ENCODE results near the gene NCOA3.
"Not testable (repeated sequence)": the region's sequence is repeated elsewhere in the genome, so short reads cannot be mapped to it uniquely, and the experiment has no call there.

Gene NCOA3

DNA sequence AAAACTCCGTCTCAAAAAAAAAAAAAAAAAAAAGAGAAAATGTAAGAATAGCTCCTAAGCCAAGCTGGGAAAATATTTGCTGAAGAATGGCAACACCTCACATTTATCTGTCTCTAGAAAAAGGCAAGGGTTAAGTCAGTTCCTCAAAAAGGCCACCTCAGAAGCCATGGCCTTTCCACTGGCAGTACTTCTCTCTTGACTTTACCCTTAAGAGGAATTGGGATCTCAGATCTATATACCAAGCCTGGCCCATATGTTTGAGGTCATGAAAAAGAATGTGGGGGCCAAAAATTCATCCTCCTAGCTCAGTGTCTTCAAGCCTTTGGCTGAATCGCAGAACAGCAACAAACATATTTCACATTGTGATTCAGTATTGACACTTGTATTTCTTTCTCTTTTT, 10.9 kb upstream of the NCOA3 start:
- DNase-seq (ENCODE audit: extremely low read depth, low read depth) = no peak
- TF ChIP-seq, protein P1, sequence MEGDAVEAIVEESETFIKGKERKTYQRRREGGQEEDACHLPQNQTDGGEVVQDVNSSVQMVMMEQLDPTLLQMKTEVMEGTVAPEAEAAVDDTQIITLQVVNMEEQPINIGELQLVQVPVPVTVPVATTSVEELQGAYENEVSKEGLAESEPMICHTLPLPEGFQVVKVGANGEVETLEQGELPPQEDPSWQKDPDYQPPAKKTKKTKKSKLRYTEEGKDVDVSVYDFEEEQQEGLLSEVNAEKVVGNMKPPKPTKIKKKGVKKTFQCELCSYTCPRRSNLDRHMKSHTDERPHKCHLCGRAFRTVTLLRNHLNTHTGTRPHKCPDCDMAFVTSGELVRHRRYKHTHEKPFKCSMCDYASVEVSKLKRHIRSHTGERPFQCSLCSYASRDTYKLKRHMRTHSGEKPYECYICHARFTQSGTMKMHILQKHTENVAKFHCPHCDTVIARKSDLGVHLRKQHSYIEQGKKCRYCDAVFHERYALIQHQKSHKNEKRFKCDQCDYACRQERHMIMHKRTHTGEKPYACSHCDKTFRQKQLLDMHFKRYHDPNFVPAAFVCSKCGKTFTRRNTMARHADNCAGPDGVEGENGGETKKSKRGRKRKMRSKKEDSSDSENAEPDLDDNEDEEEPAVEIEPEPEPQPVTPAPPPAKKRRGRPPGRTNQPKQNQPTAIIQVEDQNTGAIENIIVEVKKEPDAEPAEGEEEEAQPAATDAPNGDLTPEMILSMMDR (IDR thresholded peaks at IDR 0.05; ENCODE audit: low read depth, low read length) = no peak

DNA sequence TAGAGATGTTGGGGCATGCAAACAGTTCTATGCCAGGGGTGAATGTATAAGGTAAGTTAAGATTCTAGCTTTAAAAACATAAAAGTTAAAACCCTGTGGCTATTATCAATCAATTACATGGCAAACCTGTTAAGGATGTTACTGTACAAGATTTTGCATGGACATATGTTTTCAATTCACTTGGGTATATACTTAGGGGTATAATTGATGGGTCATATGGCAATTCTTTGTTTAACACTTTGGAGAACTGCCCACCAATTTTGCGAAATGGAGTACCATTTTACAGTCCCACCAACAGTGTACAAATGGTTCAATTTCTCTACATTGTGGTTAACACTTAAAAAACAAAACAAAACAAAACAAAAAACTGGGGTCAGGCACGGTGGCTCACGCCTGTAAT, 9.4 kb upstream of the NCOA3 start:
- no peak for DNase-seq (ENCODE audit: extremely low read depth, low read depth)
- TF ChIP-seq, protein P1 (IDR thresholded peaks at IDR 0.05; ENCODE audit: low read depth, low read length) = no peak

GRCh38 chr20:47493175-47493962, 8.3 kb upstream of the NCOA3 start:
- DNase-seq (ENCODE audit: extremely low read depth, low read depth) = peak; percentile 45
- TF ChIP-seq, protein P1 (IDR thresholded peaks at IDR 0.05; ENCODE audit: low read depth, low read length) = no peak

DNA sequence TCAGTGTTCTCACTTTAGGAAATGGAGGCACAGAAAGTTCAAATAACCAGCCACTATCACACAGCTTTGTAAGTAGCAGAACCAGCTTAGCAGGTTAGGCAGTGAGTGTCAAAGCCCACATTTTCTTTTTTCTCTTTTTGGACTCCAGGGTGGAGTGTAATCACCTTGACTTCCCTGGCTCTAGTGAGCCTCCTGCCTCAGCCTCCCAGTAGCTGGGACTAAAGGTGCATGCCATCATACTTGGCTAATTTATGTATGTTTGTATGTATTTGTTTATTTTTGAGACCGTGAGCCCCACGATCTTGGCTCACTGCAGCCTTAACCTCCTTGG, 7.8 kb upstream of the NCOA3 start:
- no peak for DNase-seq (ENCODE audit: extremely low read depth, low read depth)
- TF ChIP-seq, protein P1 (IDR thresholded peaks at IDR 0.05; ENCODE audit: low read depth, low read length) = no peak

GRCh38 chr20:47494606-47495005, 7.1 kb upstream of the NCOA3 start:
- not testable (repeated sequence) for DNase-seq (ENCODE audit: extremely low read depth, low read depth)

GRCh38 chr20:47496118-47496517, 5.6 kb upstream of the NCOA3 start:
- no peak for DNase-seq (ENCODE audit: extremely low read depth, low read depth)
- TF ChIP-seq, protein P1 (IDR thresholded peaks at IDR 0.05; ENCODE audit: low read depth, low read length) = no peak

DNA sequence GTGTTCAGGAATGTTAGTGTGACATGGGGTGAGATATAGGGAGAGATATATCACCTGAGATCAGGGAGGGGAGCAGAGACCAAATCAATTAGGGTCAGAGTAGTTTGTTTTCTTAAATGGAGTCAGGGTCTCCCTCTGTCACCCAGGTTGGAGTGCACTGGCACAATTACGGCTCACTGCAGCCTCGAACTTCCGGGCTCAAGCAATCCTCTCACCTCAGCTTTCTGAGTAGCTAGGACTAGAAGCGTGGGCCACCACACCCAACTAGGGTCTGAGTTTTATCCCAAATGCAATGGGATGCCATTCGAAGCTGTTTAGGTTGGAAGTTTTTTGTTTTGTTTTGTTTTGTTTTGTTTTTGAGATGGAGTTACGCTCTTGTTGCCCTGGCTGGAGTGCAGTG, 3.1 kb upstream of the NCOA3 start:
- no peak for DNase-seq (ENCODE audit: extremely low read depth, low read depth)
- TF ChIP-seq, protein P1 (IDR thresholded peaks at IDR 0.05; ENCODE audit: low read depth, low read length) = no peak

GRCh38 chr20:47499053-47499452, 2.6 kb upstream of the NCOA3 start:
- TF ChIP-seq, protein P1 (IDR thresholded peaks at IDR 0.05; ENCODE audit: low read depth, low read length) = no peak

DNA sequence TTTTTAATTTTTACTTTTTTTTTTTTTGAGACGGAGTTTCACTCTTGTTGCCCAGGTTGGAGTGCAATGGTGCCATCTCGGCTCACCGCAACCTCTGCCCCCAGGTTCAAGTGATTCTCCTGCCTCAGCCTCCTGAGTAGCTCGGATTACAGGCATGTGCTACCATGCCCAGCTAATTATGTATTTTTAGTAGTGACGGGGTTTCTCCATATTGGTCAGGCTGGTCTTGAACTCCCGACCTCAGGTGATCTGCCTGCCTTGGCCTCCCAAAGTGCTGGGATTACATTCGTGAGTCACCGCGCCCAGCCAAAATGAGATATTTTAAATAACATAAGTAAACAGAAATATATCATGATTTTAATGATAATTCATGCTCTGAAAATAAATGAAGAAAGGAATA, 1.6 kb upstream of the NCOA3 start:
- DNase-seq (ENCODE audit: extremely low read depth, low read depth) = not testable (repeated sequence)

More at GRCh38 chr20:47499053-47499452, 2.6 kb upstream of the NCOA3 start:
- DNase-seq (ENCODE audit: extremely low read depth, low read depth) = no peak

Measured in AG09319 (cell line).